ENCODE measurements around the gene NAPA.

The NAPA gene

GRCh38 chr19:47456721-47457474 lies 58.0 kb downstream of the NAPA start:
- Histone ChIP-seq H3K27ac (ENCODE audit: low read depth, low read length) (no peak overlapping the region), H3K4me3 (ENCODE audit: low read depth, low read length) (no peak overlapping the region; the same call in 1 of the 2 replicates), H3K9ac (ENCODE audit: low read depth, low read length) (no peak overlapping the region), H3K4me1 (ENCODE audit: control insufficient read depth, insufficient read depth, low read length) (no peaks in the 10 kb centered on the region), H3K27me3 (ENCODE audit: control insufficient read depth, insufficient read depth, low read length) (peaks cover 19% of the 10 kb centered on the region), H3K9me3 (ENCODE audit: control insufficient read depth, insufficient read depth, low read length) (no peaks in the 10 kb centered on the region), H3K36me3 (ENCODE audit: control insufficient read depth, insufficient read depth, low read length) (no peaks in the 10 kb centered on the region)

- peaks cover 16% of the 10 kb centered on the region for H3K27me3 ChIP-seq (ENCODE audit: control insufficient read depth, insufficient read depth, low read length)
- H3K9ac ChIP-seq (ENCODE audit: low read depth, low read length), result no peak overlapping the region
- H3K4me3 ChIP-seq (ENCODE audit: low read depth, low read length), result no peak overlapping the region
- H3K27ac ChIP-seq (ENCODE audit: low read depth, low read length), result no peak overlapping the region
- H3K36me3 ChIP-seq (ENCODE audit: control insufficient read depth, insufficient read depth, low read length), result no peaks in the 10 kb centered on the region
- H3K9me3 ChIP-seq (ENCODE audit: control insufficient read depth, insufficient read depth, low read length), result no peaks in the 10 kb centered on the region
- H3K4me1 ChIP-seq (ENCODE audit: control insufficient read depth, insufficient read depth, low read length), result peaks cover 9% of the 10 kb centered on the region; the same call in 1 of the 2 replicates
Measured at GRCh38 chr19:47450478-47450877, 64.4 kb downstream of the NAPA start.

- H3K27me3 ChIP-seq (ENCODE audit: control insufficient read depth, insufficient read depth, low read length), result peaks cover 19% of the 10 kb centered on the region
- no peaks in the 10 kb centered on the region for H3K9me3 ChIP-seq (ENCODE audit: control insufficient read depth, insufficient read depth, low read length)
- peak overlapping the region; percentile 70 for H3K4me3 ChIP-seq (ENCODE audit: low read depth, low read length)
- no peak overlapping the region for H3K9ac ChIP-seq (ENCODE audit: low read depth, low read length)
- peaks cover 10% of the 10 kb centered on the region; the same call in 1 of the 2 replicates for H3K4me1 ChIP-seq (ENCODE audit: control insufficient read depth, insufficient read depth, low read length)
- no peaks in the 10 kb centered on the region for H3K36me3 ChIP-seq (ENCODE audit: control insufficient read depth, insufficient read depth, low read length)
- H3K27ac ChIP-seq (ENCODE audit: low read depth, low read length), result no peak overlapping the region
Measured at GRCh38 chr19:47448360-47448727, 66.5 kb downstream of the NAPA start.

GRCh38 chr19:47447470-47448359 lies 67.1 kb downstream of the NAPA start:
- Histone ChIP-seq H3K4me3 (ENCODE audit: low read depth, low read length) (peak overlapping the region; percentile 70), H3K9ac (ENCODE audit: low read depth, low read length) (peak overlapping the region; percentile 39; the same call in 1 of the 2 replicates), H3K27me3 (ENCODE audit: control insufficient read depth, insufficient read depth, low read length) (peaks cover 19% of the 10 kb centered on the region), H3K27ac (ENCODE audit: low read depth, low read length) (peak overlapping the region; percentile 63), H3K9me3 (ENCODE audit: control insufficient read depth, insufficient read depth, low read length) (no peaks in the 10 kb centered on the region), H3K4me1 (ENCODE audit: control insufficient read depth, insufficient read depth, low read length) (peaks cover 10% of the 10 kb centered on the region; the same call in 1 of the 2 replicates), H3K36me3 (ENCODE audit: control insufficient read depth, insufficient read depth, low read length) (no peaks in the 10 kb centered on the region)

GRCh38 chr19:47446534-47447469 lies 68.1 kb downstream of the NAPA start:
- Histone ChIP-seq H3K27me3 (ENCODE audit: control insufficient read depth, insufficient read depth, low read length) (peaks cover 19% of the 10 kb centered on the region), H3K9ac (ENCODE audit: low read depth, low read length) (no peak overlapping the region), H3K9me3 (ENCODE audit: control insufficient read depth, insufficient read depth, low read length) (no peaks in the 10 kb centered on the region), H3K4me3 (ENCODE audit: low read depth, low read length) (peak overlapping the region; percentile 70), H3K4me1 (ENCODE audit: control insufficient read depth, insufficient read depth, low read length) (peaks cover 10% of the 10 kb centered on the region; the same call in 1 of the 2 replicates), H3K36me3 (ENCODE audit: control insufficient read depth, insufficient read depth, low read length) (no peaks in the 10 kb centered on the region), H3K27ac (ENCODE audit: low read depth, low read length) (peak overlapping the region; percentile 63)

GRCh38 chr19:47445937-47446402 lies 68.9 kb downstream of the NAPA start:
- Histone ChIP-seq H3K36me3 (ENCODE audit: control insufficient read depth, insufficient read depth, low read length) (no peaks in the 10 kb centered on the region), H3K4me1 (ENCODE audit: control insufficient read depth, insufficient read depth, low read length) (peaks cover 10% of the 10 kb centered on the region; the same call in 1 of the 2 replicates), H3K27me3 (ENCODE audit: control insufficient read depth, insufficient read depth, low read length) (peaks cover 19% of the 10 kb centered on the region), H3K27ac (ENCODE audit: low read depth, low read length) (no peak overlapping the region), H3K9me3 (ENCODE audit: control insufficient read depth, insufficient read depth, low read length) (no peaks in the 10 kb centered on the region), H3K4me3 (ENCODE audit: low read depth, low read length) (peak overlapping the region; percentile 28; the same call in 1 of the 2 replicates), H3K9ac (ENCODE audit: low read depth, low read length) (no peak overlapping the region)

- Histone ChIP-seq H3K9ac (ENCODE audit: low read depth, low read length) (no peak overlapping the region), H3K9me3 (ENCODE audit: control insufficient read depth, insufficient read depth, low read length) (no peaks in the 10 kb centered on the region), H3K36me3 (ENCODE audit: control insufficient read depth, insufficient read depth, low read length) (no peaks in the 10 kb centered on the region), H3K27me3 (ENCODE audit: control insufficient read depth, insufficient read depth, low read length) (peaks cover 19% of the 10 kb centered on the region), H3K4me1 (ENCODE audit: control insufficient read depth, insufficient read depth, low read length) (peaks cover 10% of the 10 kb centered on the region; the same call in 1 of the 2 replicates), H3K27ac (ENCODE audit: low read depth, low read length) (no peak overlapping the region), H3K4me3 (ENCODE audit: low read depth, low read length) (peak overlapping the region; percentile 28; the same call in 1 of the 2 replicates)
Measured at GRCh38 chr19:47445527-47445926, 69.3 kb downstream of the NAPA start.

- H3K36me3 ChIP-seq (ENCODE audit: control insufficient read depth, insufficient read depth, low read length), result no peaks in the 10 kb centered on the region
Measured at GRCh38 chr19:47444388-47444821, 70.5 kb downstream of the NAPA start.

GRCh38 chr19:47443331-47443730 lies 71.5 kb downstream of the NAPA start:
- no peak overlapping the region for H3K27ac ChIP-seq (ENCODE audit: low read depth, low read length)
- H3K4me1 ChIP-seq (ENCODE audit: control insufficient read depth, insufficient read depth, low read length), result 0 out of 2 replicates have a peak, but pooled peaks cover 5% of the 10 kb centered on the region
- no peak overlapping the region for H3K9ac ChIP-seq (ENCODE audit: low read depth, low read length)
- no peaks in the 10 kb centered on the region for H3K36me3 ChIP-seq (ENCODE audit: control insufficient read depth, insufficient read depth, low read length)
- no peaks in the 10 kb centered on the region for H3K9me3 ChIP-seq (ENCODE audit: control insufficient read depth, insufficient read depth, low read length)
- H3K4me3 ChIP-seq (ENCODE audit: low read depth, low read length), result no peak overlapping the region
- H3K27me3 ChIP-seq (ENCODE audit: control insufficient read depth, insufficient read depth, low read length), result peaks cover 17% of the 10 kb centered on the region

More at GRCh38 chr19:47444388-47444821, 70.5 kb downstream of the NAPA start:
- Histone ChIP-seq H3K27me3 (ENCODE audit: control insufficient read depth, insufficient read depth, low read length) (peaks cover 19% of the 10 kb centered on the region), H3K4me3 (ENCODE audit: low read depth, low read length) (no peak overlapping the region), H3K9ac (ENCODE audit: low read depth, low read length) (no peak overlapping the region), H3K9me3 (ENCODE audit: control insufficient read depth, insufficient read depth, low read length) (no peaks in the 10 kb centered on the region), H3K27ac (ENCODE audit: low read depth, low read length) (no peak overlapping the region), H3K4me1 (ENCODE audit: control insufficient read depth, insufficient read depth, low read length) (peaks cover 10% of the 10 kb centered on the region; the same call in 1 of the 2 replicates)

GRCh38 chr19:47438793-47439220 lies 76.1 kb downstream of the NAPA start:
- H3K4me3 ChIP-seq (ENCODE audit: low read depth, low read length), result no peak overlapping the region
- no peak overlapping the region for H3K9ac ChIP-seq (ENCODE audit: low read depth, low read length)

More at GRCh38 chr19:47438793-47439220, 76.1 kb downstream of the NAPA start:
- H3K27ac ChIP-seq (ENCODE audit: low read depth, low read length), result no peak overlapping the region
- H3K36me3 ChIP-seq (ENCODE audit: control insufficient read depth, insufficient read depth, low read length), result no peaks in the 10 kb centered on the region
- no peaks in the 10 kb centered on the region for H3K9me3 ChIP-seq (ENCODE audit: control insufficient read depth, insufficient read depth, low read length)
- no peaks in the 10 kb centered on the region for H3K27me3 ChIP-seq (ENCODE audit: control insufficient read depth, insufficient read depth, low read length)
- H3K4me1 ChIP-seq (ENCODE audit: control insufficient read depth, insufficient read depth, low read length), result peaks cover 3% of the 10 kb centered on the region; the same call in 1 of the 2 replicates
